Loucy (cell line): ENCODE data around the gene B3GAT1.

Experiments used
- H2AFZ ChIP-seq: fragments of 200-600 bp; sonication (generic); 2 replicates; pipeline ENCODE4 v1.6.0; 2016; ENCODE audit warnings: antibody characterized with exemption, mild to moderate bottlenecking, low read length, moderate library complexity
- H3F3A ChIP-seq: fragments of 200-600 bp; 2 replicates; pipeline ENCODE4 v1.6.0; 2016; ENCODE audit warnings: antibody characterized with exemption, low read depth, mild to moderate bottlenecking
- H3K27me3 ChIP-seq: fragments of 200-600 bp; sonication (generic); 2 replicates; pipeline ENCODE4 v1.6.1; 2014; ENCODE audit warnings: low read length, mild to moderate bottlenecking; ENCODE audit not compliant: insufficient read depth, poor library complexity, severe bottlenecking
- H3K36me3 ChIP-seq: fragments of 200-600 bp; sonication (generic); 2 replicates; pipeline ENCODE4 v1.6.1; 2016; ENCODE audit warnings: low read length; ENCODE audit not compliant: insufficient read depth
- H3K4me1 ChIP-seq: fragments of 200-600 bp; sonication (generic); 2 replicates; pipeline ENCODE4 v1.5.1; 2014; ENCODE audit warnings: low read length, mild to moderate bottlenecking; ENCODE audit not compliant: insufficient read depth, poor library complexity, severe bottlenecking
- H3K4me2 ChIP-seq: fragments of 200-600 bp; sonication (generic); 2 replicates; pipeline ENCODE4 v1.6.0; 2014; ENCODE audit warnings: antibody characterized with exemption, low read length, low read depth, mild to moderate bottlenecking; ENCODE audit not compliant: poor library complexity, severe bottlenecking
- H3K4me3 ChIP-seq: fragments of 200-600 bp; sonication (generic); 2 replicates; pipeline ENCODE4 v1.5.1; 2014; ENCODE audit warnings: low read length, mild to moderate bottlenecking, mixed read lengths; ENCODE audit not compliant: poor library complexity, severe bottlenecking
- H3K79me2 ChIP-seq: fragments of 200-600 bp; sonication (generic); 2 replicates; pipeline ENCODE4 v1.6.1; 2014; ENCODE audit warnings: low read length; ENCODE audit not compliant: insufficient read depth
- H3K9ac ChIP-seq: fragments of 200-600 bp; sonication (generic); 2 replicates; pipeline ENCODE4 v1.6.0; 2014; ENCODE audit warnings: mild to moderate bottlenecking, low read depth, low read length, moderate library complexity; ENCODE audit not compliant: poor library complexity, severe bottlenecking
- H3K9me2 ChIP-seq: fragments of 200-600 bp; sonication (generic); replicated peaks from 2 replicates; pipeline ENCODE4 v1.6.1; 2016; ENCODE audit warnings: low read depth, low read length, mixed read lengths
- H3K9me3 ChIP-seq: fragments of 200-600 bp; sonication (generic); 2 replicates; pipeline ENCODE4 v1.6.1; 2014; ENCODE audit warnings: mild to moderate bottlenecking, antibody characterized with exemption, low read length, low read depth; ENCODE audit not compliant: insufficient read depth
- H4K20me1 ChIP-seq: fragments of 200-600 bp; sonication (generic); 2 replicates; pipeline ENCODE4 v1.6.0; 2014; ENCODE audit warnings: antibody characterized with exemption, low read length, mild to moderate bottlenecking; ENCODE audit not compliant: insufficient read depth, poor library complexity, severe bottlenecking
- CTCF ChIP-seq: fragments of 200-600 bp; sonication (generic); conservative IDR thresholded peaks from 2 replicates; pipeline ENCODE4 v1.5.1; 2014; ENCODE audit warnings: mild to moderate bottlenecking, antibody characterized with exemption, low read length
- EZH2phosphoT487 ChIP-seq: fragments of 200-600 bp; IDR thresholded peaks from 2 replicates; pipeline ENCODE4 v1.6.1; 2018; ENCODE audit warnings: antibody characterized with exemption, mild to moderate bottlenecking, moderate library complexity, borderline replicate concordance

Gene B3GAT1

DNA sequence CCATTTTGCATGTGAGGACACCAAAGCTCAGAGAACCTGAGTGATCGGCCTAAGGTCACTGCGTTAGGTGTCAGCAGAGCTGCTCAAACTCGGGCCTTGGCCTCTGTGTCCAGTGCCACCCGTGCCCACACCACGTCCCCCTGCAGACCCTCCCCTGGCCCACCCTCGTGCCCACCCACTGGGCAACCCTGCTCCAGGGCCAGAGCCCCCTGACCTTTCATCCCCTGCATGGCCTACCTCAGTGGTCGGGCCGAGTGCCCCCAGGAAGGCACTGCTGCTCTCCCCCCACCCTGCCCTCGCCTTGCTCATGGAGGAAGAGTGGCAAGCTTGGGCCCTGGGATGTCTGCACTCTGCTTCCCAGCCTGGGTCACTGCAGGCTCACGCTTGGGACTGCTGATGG lies 17.7 kb downstream of the B3GAT1 start:
- no peak overlapping the region for H2AFZ ChIP-seq
- H3F3A ChIP-seq: no peaks in the 10 kb centered on the region
- no peak for TF ChIP-seq CTCF
- TF ChIP-seq EZH2phosphoT487: no peak
- H3K27me3 ChIP-seq: no peaks in the 10 kb centered on the region
- H3K4me3 ChIP-seq: no peak overlapping the region
- H3K9ac ChIP-seq: no peak overlapping the region
- H3K9me3 ChIP-seq: peaks cover 18% of the 10 kb centered on the region; the same call in 1 of the 2 replicates
- H3K79me2 ChIP-seq: no peaks in the 10 kb centered on the region
- no peaks in the 10 kb centered on the region for H3K36me3 ChIP-seq
- H4K20me1 ChIP-seq: no peaks in the 10 kb centered on the region
- no peaks in the 10 kb centered on the region for H3K9me2 ChIP-seq
- no peaks in the 10 kb centered on the region for H3K4me1 ChIP-seq
- H3K4me2 ChIP-seq: no peak overlapping the region

GRCh38 chr11:134393638-134394037 lies 18.4 kb downstream of the B3GAT1 start:
- no peak overlapping the region for H3K9ac ChIP-seq
- H3K4me3 ChIP-seq: no peak overlapping the region
- no peaks in the 10 kb centered on the region for H3F3A ChIP-seq
- no peaks in the 10 kb centered on the region for H3K9me2 ChIP-seq
- TF ChIP-seq EZH2phosphoT487: no peak
- no peak for TF ChIP-seq CTCF
- no peak overlapping the region for H3K4me2 ChIP-seq
- no peaks in the 10 kb centered on the region for H4K20me1 ChIP-seq
- no peaks in the 10 kb centered on the region for H3K36me3 ChIP-seq
- no peaks in the 10 kb centered on the region for H3K79me2 ChIP-seq
- no peaks in the 10 kb centered on the region for H3K27me3 ChIP-seq
- H3K4me1 ChIP-seq: no peaks in the 10 kb centered on the region
- H2AFZ ChIP-seq: no peak overlapping the region
- H3K9me3 ChIP-seq: peaks cover 14% of the 10 kb centered on the region; the same call in 1 of the 2 replicates

- no peaks in the 10 kb centered on the region for H3K36me3 ChIP-seq
- no peaks in the 10 kb centered on the region for H3K4me1 ChIP-seq
- H3K9me3 ChIP-seq: peaks cover 9% of the 10 kb centered on the region; the same call in 1 of the 2 replicates
- no peak overlapping the region for H3K9ac ChIP-seq
- H3K9me2 ChIP-seq: no peaks in the 10 kb centered on the region
- H3K4me3 ChIP-seq: no peak overlapping the region
- no peak overlapping the region for H2AFZ ChIP-seq
- TF ChIP-seq CTCF (no peak), EZH2phosphoT487 (no peak)
- no peak overlapping the region for H3K4me2 ChIP-seq
- no peaks in the 10 kb centered on the region for H3F3A ChIP-seq
- H3K27me3 ChIP-seq: no peaks in the 10 kb centered on the region
- H3K79me2 ChIP-seq: no peaks in the 10 kb centered on the region
- no peaks in the 10 kb centered on the region for H4K20me1 ChIP-seq
These were observed 19.0 kb downstream of the B3GAT1 start for GRCh38 chr11:134392953-134393615.
